ENCODE results near the gene CTNNBL1. TPM values are rescaled to one million over a fixed set of nuclear protein-coding genes. Genes with fewer than 3 reads are reported as not detected.

Gene CTNNBL1
- total RNA-seq, 2 donors from 2014 or later: 8.6 to 17.4 TPM

DNA sequence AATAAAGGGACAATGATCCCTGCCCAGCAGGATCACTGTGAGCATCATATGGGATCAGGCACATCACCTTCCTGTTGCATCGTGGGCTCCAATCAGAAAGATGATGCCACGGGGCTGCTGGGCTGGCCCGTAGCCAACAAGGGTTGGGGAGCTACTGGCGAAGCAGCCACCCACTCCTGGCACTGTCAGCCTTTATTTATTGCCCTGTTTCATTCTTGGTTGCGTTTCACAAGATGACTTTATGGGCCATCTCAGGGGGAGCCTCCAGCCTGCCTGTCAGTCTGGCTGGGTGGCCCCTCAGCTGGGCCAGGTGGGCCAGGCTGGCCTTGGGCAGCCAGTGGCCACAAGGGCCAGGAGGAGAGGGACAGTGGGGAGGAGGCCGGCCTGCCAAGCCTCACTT is 226.4 kb downstream of the CTNNBL1 start:
- H3K27ac ChIP-seq: no peak overlapping the region
- ATAC-seq (no peak), DNase-seq (no peak)
- peaks cover 8% of the 10 kb centered on the region for H3K4me1 ChIP-seq
- H3K36me3 ChIP-seq (replicated peaks in 1 of 2; ENCODE audit: insufficient read depth in 1 of 2, low read depth in 2 of 2): no peaks in the 10 kb centered on the region
- TF ChIP-seq, protein P1, sequence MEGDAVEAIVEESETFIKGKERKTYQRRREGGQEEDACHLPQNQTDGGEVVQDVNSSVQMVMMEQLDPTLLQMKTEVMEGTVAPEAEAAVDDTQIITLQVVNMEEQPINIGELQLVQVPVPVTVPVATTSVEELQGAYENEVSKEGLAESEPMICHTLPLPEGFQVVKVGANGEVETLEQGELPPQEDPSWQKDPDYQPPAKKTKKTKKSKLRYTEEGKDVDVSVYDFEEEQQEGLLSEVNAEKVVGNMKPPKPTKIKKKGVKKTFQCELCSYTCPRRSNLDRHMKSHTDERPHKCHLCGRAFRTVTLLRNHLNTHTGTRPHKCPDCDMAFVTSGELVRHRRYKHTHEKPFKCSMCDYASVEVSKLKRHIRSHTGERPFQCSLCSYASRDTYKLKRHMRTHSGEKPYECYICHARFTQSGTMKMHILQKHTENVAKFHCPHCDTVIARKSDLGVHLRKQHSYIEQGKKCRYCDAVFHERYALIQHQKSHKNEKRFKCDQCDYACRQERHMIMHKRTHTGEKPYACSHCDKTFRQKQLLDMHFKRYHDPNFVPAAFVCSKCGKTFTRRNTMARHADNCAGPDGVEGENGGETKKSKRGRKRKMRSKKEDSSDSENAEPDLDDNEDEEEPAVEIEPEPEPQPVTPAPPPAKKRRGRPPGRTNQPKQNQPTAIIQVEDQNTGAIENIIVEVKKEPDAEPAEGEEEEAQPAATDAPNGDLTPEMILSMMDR (IDR thresholded peaks at IDR 0.05): no peak
- TF ChIP-seq POLR2A (IDR thresholded peaks at IDR 0.05): no peak
- no peaks in the 10 kb centered on the region for H3K27me3 ChIP-seq
- intact Hi-C loops (cut with DNase I): no loop called here
- 31 to 44% methylated on average over 6 of the region's 6 CpGs for WGBS, 2 donors
- no peaks in the 10 kb centered on the region for H3K9me3 ChIP-seq
- H3K4me3 ChIP-seq: no peak overlapping the region

DNA sequence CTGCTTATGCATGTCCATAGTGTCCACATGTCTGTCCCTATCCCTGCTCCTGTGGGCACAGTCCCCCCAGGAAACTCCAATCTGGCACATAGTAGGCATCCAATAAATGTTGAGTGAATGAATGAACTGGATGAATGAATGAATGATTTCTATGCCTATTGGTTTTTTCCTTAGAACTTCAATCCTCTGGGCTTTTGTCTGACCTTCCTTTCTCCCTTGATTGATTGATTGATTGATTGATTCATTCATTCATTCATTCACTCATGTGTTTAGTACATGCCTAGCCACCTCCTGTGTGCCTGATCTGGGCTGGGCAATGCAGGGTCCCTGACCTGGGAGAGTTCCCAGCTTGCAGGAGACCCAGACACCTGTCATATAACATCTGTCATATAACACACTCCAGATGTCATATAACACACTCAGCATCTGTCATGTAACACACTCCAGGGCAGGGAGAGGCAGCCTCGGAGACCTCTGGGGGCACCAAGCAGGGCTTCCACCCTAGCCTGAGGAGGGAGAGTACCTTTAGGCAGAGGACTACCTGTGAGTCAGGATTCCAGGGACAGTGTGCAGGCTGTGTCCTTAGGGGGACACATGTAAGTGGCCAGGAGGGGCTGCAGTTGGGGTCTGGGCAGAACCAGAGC is 227.0 kb downstream of the CTNNBL1 start:
- intact Hi-C loops (cut with DNase I): no loop called here

DNA sequence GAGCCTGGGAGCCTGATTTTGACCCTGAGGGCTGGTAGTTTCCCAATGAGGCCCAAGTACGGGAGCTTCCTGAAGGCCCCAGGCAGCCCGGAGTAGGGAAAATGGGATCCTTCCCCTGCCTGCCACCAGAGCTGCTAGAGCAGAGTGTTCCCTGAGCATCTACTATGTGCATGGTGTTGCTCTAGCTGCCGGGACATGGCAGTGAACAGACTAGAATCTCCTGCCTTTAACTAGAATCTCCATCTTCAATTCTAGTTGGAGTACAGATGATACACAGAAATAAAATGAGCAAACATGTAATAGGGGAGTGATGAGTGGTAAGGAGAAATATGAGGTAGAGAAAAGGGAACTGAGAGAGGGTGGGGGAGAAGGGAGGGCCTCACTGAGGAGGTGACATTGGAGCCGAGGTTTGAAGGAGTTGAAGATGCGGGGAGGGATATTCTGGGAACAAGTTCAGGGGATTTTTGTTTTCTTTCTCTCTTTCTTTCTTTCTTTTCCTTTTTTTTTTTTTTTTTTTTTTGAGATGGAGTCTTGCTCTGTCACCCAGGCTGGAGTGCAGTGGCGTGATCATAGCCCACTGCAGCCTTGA is 227.6 kb downstream of the CTNNBL1 start:
- intact Hi-C loops (cut with DNase I): no loop called here
- 72 to 78% methylated on average over 6 of the region's 6 CpGs for WGBS, 2 donors
- no peak for TF ChIP-seq POLR2A (IDR thresholded peaks at IDR 0.05)
- TF ChIP-seq, protein P1 (IDR thresholded peaks at IDR 0.05): no peak
- H3K9me3 ChIP-seq: no peaks in the 10 kb centered on the region
- ATAC-seq (no peak), DNase-seq (no peak)
- no peaks in the 10 kb centered on the region for H3K27me3 ChIP-seq
- peaks cover 1% of the 10 kb centered on the region for H3K4me1 ChIP-seq
- H3K27ac ChIP-seq: no peak overlapping the region
- H3K36me3 ChIP-seq (replicated peaks in 1 of 2; ENCODE audit: insufficient read depth in 1 of 2, low read depth in 2 of 2): no peaks in the 10 kb centered on the region
- no peak overlapping the region for H3K4me3 ChIP-seq

More for the DNA sequence above, 227.0 kb downstream of the CTNNBL1 start:
- Histone ChIP-seq H3K4me1 (peaks cover 8% of the 10 kb centered on the region), H3K36me3 (replicated peaks in 1 of 2; ENCODE audit: insufficient read depth in 1 of 2, low read depth in 2 of 2) (no peaks in the 10 kb centered on the region), H3K9me3 (no peaks in the 10 kb centered on the region), H3K27ac (no peak overlapping the region), H3K27me3 (no peaks in the 10 kb centered on the region), H3K4me3 (no peak overlapping the region)
- TF ChIP-seq, protein P1 (IDR thresholded peaks at IDR 0.05): no peak
- no peak for TF ChIP-seq POLR2A (IDR thresholded peaks at IDR 0.05)
- WGBS, 2 donors: 57 to 64% methylated on average over 1 of the region's 1 CpG
- ATAC-seq: no peak
- no peak for DNase-seq

Other genes with a start within 250 kb of the CTNNBL1 start
- under 1 TPM in 1 of 2 donors, not detected in 1; 0.52 TPM for gene NNAT, start 172.8 kb upstream of the CTNNBL1 start, total RNA-seq
- gene BLCAP, start 166.2 kb upstream of the CTNNBL1 start, total RNA-seq: 10 to 100 TPM; 24.1 to 44.8 TPM
- gene VSTM2L, start 209.1 kb downstream of the CTNNBL1 start, total RNA-seq: 1 to 10 TPM; 5.3 to 7.0 TPM